ENCODE results near the gene WTAP. TPM values are rescaled to one million over a fixed set of nuclear protein-coding genes. Genes with fewer than 3 reads are reported as not detected.

Gene WTAP
- total RNA-seq, 4 donors from 2014 or later = 89.5 to 135 (median 107) TPM

DNA sequence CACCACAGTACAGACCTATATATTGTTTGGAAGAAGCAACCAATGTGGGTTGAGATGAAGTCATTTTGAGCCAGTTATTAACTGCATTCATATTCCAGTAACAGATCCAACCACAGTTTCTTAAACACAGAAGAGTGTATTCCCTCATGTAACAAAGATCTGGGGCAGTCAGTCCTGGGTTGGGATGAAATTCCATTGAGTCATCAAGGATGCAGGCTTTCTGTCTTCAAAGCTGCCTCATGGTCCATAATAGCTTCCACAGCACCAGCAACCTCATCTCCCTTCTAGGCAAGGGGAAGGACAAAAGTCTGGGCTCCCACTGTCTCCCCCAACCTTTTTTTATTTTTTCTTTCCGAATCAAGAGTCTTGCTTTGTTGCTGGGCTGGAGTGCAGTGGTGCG, 31.3 kb upstream of the WTAP start:
- TF ChIP-seq, protein P1, sequence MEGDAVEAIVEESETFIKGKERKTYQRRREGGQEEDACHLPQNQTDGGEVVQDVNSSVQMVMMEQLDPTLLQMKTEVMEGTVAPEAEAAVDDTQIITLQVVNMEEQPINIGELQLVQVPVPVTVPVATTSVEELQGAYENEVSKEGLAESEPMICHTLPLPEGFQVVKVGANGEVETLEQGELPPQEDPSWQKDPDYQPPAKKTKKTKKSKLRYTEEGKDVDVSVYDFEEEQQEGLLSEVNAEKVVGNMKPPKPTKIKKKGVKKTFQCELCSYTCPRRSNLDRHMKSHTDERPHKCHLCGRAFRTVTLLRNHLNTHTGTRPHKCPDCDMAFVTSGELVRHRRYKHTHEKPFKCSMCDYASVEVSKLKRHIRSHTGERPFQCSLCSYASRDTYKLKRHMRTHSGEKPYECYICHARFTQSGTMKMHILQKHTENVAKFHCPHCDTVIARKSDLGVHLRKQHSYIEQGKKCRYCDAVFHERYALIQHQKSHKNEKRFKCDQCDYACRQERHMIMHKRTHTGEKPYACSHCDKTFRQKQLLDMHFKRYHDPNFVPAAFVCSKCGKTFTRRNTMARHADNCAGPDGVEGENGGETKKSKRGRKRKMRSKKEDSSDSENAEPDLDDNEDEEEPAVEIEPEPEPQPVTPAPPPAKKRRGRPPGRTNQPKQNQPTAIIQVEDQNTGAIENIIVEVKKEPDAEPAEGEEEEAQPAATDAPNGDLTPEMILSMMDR (IDR thresholded peaks at IDR 0.05; ENCODE audit: low read depth) = no peak

DNA sequence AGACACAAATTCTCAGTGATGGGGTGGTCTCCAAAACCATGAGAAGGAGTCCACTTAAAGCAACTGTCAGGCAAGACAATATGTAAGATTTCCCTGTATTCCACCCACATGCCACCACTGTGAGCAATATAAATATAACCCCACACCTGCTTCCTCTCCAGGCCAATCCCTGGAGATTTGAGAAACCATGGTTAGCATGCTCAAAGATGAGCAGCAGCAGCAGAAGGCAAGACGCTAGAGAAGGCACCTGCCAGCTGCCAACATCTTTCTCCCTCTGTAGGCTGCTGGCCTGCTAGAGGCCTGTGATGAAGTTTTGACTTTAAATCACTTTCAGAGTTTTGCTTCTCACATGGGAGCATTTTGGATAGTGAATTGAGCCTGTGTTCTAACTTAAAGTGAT, 26.3 kb upstream of the WTAP start:
- TF ChIP-seq, protein P1 (IDR thresholded peaks at IDR 0.05; ENCODE audit: low read depth) = no peak

DNA sequence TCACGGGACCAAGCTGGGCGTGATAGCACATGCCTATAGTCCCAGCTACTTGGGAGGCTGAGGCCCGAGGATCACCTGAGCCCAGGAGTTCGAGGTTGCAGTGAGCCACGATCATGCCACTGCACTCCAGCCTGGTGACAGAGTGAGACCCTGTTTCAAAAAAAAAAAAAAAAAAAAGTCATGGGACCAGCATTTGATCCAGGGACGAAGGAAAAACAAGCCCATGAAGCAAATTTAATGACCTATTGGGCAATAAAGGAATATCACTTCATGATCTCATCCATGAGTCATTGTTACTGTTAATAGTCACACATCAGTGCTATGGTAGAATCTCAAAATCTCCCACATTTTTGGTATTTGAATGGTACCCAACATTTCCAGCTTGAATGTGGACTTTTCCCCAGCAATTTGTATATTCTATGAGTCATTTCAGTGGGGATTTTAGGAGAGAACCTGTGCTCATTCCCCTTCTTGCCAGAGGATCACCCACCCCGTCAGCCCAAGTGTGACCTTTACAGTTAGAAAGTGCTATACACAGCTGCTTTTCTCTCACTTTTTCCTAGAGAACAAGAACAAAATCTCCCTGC, 25.8 kb upstream of the WTAP start:
- TF ChIP-seq, protein P1 (IDR thresholded peaks at IDR 0.05; ENCODE audit: low read depth) = no peak

DNA sequence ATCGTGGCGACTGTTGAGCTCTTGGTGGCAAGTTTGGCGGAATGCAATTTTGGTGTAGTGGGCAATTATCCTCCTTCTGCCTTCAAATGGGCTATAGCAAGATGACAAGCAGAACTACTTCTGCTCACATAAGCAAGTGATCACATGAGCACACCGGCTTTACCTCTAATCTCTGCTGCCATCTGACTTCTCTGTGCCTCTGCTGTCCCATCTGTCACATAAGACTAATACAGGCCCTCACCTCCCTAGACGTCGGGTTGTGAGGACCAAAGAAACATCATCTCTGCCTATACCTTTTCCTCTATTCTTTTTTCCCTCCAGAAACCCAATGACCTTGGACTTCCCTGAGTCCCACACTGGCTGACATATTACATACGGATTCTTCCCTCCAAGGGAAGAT, 13.3 kb upstream of the WTAP start:
- TF ChIP-seq, protein P1 (IDR thresholded peaks at IDR 0.05; ENCODE audit: low read depth) = no peak

DNA sequence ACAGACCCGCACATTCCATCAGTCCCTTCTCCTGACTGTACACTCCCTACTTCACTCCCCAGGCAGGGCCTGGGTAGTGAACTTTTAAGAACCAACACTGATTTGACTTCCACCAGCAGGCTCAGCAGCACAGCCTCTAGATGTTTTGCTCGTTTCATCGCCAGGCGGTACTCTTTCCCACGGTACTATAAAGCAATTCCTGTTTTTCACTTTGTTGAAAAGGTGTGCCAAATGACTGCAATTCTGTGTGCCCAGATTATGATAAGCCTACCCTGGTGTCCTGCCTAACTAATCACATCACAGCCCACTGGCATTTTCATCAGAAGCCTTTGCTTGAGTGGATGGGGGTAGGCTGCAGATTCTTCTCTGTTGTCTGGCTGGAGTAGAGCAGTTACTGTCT, 12.9 kb upstream of the WTAP start:
- TF ChIP-seq, protein P1 (IDR thresholded peaks at IDR 0.05; ENCODE audit: low read depth) = no peak

DNA sequence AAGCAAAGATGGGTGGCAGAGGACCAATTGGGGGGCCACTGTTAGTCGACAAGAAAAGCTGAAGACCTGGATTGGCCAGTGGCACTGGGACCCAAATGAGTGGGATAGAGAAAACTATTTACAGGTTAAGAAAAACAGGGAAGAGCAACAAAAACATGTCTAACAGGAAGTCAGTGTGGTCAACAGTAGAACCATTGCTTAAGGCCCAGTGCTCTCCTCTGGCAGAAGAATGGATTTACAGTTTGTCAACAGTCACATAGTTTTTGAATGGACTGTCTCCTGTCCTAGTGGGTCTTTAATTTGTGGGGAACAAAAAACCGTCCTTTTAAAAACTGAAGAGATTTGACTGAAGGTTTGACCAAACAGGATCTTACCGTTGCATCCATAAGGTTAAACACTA, 12.1 kb upstream of the WTAP start:
- TF ChIP-seq, protein P1 (IDR thresholded peaks at IDR 0.05; ENCODE audit: low read depth) = no peak

DNA sequence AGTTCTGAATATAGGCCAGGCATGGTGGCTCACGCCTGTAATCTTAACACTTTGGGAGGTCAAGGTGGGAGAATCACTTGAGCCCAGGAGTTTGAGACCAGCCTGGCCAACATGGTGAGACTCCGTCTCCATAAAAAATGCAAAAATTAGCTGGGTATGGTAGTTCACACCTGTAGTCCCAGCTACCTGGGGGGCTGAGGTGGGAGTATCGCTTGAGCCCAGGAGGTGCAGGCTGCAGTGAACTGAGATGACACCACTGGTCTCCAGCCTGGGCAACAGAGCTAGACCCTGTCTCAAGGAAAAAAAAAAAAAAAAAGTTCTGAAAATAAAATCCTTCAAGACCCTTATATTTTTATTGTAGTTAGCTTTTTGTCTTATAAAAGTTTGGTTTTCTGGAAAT, 11.7 kb upstream of the WTAP start:
- TF ChIP-seq, protein P1 (IDR thresholded peaks at IDR 0.05; ENCODE audit: low read depth) = no peak
